ENCODE data around the gene DCDC1.

The DCDC1 gene

DNA sequence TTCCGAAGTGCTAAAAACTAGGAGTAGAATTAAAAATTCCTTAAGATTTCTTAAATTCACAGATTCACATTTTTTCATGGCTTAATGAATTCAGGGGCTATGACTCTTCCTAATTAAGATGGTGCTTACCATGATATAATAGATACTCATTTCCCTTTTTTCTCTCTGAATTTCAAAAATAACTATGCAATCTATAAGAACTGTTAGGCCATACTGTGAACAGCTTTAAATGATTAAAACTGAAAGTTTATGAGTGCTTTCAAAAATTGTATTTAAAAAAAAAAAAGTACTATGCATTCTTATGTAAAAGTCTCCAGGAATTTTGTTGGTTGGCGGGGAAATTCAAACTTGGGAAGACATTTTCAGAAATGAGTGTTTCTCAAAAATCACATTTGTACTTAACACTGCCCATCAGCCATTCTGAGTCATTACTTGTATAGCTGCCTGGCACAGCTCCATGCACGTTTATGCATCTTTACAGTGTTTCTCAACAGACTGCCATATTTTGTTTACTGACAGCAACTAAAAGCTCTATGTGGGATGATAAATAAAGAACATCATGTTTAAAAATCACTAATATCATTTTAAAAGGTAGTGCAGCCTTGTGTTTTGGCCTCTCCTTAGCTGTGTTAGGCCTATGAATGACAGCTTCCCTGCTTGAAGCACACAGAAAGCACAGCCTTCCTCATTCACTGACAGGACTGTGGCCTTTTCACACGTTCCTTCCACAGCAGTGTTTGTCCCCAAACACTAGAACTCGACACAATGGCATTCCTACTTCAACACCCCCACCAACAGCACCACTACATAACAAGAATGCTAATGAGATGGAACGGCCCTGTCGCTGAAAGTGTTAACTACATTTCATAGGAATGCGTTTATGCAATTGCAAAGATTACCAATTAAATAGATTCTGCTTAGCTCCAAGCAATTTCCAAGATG lies 131.4 kb downstream of the DCDC1 start:
- Histone ChIP-seq H3K36me3 (replicated peaks) (no peaks in the 10 kb centered on the region), H3K4me3 (no peak overlapping the region), H3K9me3 (no peaks in the 10 kb centered on the region), H3K4me1 (peaks cover 2% of the 10 kb centered on the region; the same call in 1 of the 2 replicates), H3K27me3 (ENCODE audit: low read depth) (peaks cover 27% of the 10 kb centered on the region)
- in situ Hi-C loops (cut with MboI; ENCODE audit: low sequenced_read_pairs), result loop anchor here (25.0 kb wide), 1 partner anchor 924 kb away; no protein-coding TSS in a partner anchor
- DNase-seq (ENCODE audit: low spot score in 2 of 2), result peak; percentile 9 to 10

DNA sequence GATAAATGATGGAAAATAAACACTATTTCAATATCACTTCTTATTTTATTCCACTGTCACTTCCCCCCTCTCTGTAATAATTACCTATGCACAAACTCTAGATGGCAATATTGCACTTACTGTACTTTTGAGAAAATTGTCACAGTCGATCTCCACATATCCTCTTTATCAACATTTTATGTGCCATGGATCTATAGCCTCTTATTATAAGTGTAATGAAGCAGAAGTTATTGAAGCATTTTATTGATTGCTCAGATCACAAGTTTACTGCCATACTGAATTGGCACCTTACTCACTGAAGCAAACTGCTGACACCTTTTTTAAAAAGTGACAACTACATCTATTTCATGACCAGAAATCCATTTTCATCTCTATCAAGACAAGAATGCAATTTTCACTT lies 133.4 kb downstream of the DCDC1 start:
- H3K4me1 ChIP-seq, result no peaks in the 10 kb centered on the region
- in situ Hi-C loops (cut with MboI; ENCODE audit: low sequenced_read_pairs), result loop anchor here (25.0 kb wide), 1 partner anchor 926 kb away; no protein-coding TSS in a partner anchor
- H3K4me3 ChIP-seq, result no peak overlapping the region
- H3K27me3 ChIP-seq (ENCODE audit: low read depth), result peaks cover 8% of the 10 kb centered on the region
- H3K36me3 ChIP-seq (replicated peaks), result no peaks in the 10 kb centered on the region
- H3K9me3 ChIP-seq, result no peaks in the 10 kb centered on the region
- peak in 1 of 2 experiments; percentile 33 for DNase-seq (ENCODE audit: low spot score in 2 of 2)

DNA sequence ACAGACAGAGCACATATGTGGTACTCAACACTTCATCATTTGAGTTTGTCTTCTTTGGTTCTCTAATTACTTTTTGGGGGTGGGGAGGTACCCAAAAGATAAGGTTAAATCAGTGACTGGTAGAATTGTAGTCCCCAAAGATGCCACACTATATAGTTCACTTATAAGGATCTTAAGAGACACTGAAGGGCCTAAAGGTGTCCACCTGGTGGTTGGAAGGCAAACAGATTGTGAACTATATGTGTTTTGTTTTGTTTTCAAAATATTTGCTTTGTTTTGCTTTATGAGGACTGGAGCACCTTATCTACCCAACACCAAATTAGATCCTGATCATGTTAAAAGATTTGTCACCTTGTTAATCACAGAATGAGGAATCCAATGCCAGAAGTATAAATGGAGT lies 136.1 kb downstream of the DCDC1 start:
- no peak for DNase-seq (ENCODE audit: low spot score in 2 of 2)
- in situ Hi-C loops (cut with MboI; ENCODE audit: low sequenced_read_pairs), result loop anchor here (25.0 kb wide), 1 partner anchor 929 kb away; no protein-coding TSS in a partner anchor
- Histone ChIP-seq H3K9me3 (no peaks in the 10 kb centered on the region), H3K4me1 (no peaks in the 10 kb centered on the region), H3K27me3 (ENCODE audit: low read depth) (no peaks in the 10 kb centered on the region), H3K4me3 (no peak overlapping the region), H3K36me3 (replicated peaks) (no peaks in the 10 kb centered on the region)

DNA sequence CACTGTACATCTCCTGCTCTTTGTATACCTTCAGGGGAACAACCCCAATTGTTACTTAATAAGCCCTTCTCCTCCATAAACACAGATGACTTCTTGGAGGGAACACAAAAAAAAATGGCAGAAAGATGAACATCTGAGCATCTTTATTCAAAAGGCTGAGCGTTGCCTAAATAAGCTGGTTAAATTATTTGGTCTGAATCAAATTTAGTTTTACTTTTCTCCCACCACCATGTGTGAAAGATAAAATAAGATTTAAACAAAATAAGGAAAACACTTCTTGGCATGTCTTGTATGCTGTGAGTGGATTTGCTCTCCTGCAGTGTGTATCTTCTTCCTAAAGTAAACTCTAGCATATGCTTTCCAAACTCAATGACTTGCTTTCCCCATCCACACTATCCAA lies 137.9 kb downstream of the DCDC1 start:
- in situ Hi-C loops (cut with MboI; ENCODE audit: low sequenced_read_pairs), result loop anchor here (25.0 kb wide), 1 partner anchor 931 kb away; no protein-coding TSS in a partner anchor
- Histone ChIP-seq H3K4me1 (no peaks in the 10 kb centered on the region), H3K36me3 (replicated peaks) (no peaks in the 10 kb centered on the region), H3K4me3 (no peak overlapping the region), H3K27me3 (ENCODE audit: low read depth) (no peaks in the 10 kb centered on the region), H3K9me3 (no peaks in the 10 kb centered on the region)
- no peak for DNase-seq (ENCODE audit: low spot score in 2 of 2)

DNA sequence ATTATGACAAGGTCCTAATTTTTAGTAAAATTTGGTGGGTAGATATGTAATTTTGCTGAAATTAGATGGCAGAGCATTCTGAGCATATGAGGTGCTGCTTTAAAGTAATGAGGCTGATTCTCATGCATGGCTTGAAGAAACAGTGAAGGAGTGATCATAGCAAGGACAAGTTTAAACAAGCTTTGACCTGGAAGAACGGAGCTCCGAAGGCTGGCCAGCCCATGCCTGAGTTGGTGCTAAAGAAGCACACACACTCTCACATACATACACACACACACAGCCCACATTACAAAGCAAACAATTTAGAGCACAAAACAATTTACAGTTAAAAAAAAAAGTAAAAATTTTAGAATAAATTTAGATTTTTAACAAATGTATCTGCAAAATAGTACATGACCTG lies 150.7 kb downstream of the DCDC1 start:
- Histone ChIP-seq H3K4me1 (no peaks in the 10 kb centered on the region), H3K4me3 (no peak overlapping the region)
- in situ Hi-C loops (cut with MboI; ENCODE audit: low sequenced_read_pairs), result no loop called here

DNA sequence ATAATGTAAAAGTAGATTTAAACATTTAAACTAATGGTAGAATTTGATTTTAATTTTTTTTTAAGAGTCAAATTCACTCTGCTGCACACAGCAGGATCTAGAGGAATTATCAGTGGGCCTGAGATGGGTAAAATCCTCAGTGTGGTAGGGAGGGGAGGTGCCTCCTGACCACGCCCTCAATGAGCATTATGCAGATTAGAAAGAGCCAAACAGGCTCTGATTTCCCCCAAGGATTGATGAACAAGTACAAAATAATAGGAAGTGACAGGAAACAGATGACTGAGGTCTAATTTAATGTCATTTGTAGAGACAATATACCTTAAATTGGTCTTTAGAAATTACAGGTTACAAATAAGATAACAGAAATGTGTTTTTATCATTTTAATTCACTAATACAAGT lies 155.2 kb downstream of the DCDC1 start:
- in situ Hi-C loops (cut with MboI; ENCODE audit: low sequenced_read_pairs), result no loop called here
- DNase-seq (ENCODE audit: low spot score in 2 of 2), result no peak
- Histone ChIP-seq H3K4me1 (no peaks in the 10 kb centered on the region), H3K27me3 (ENCODE audit: low read depth) (no peaks in the 10 kb centered on the region), H3K4me3 (no peak overlapping the region), H3K9me3 (no peaks in the 10 kb centered on the region), H3K36me3 (replicated peaks) (no peaks in the 10 kb centered on the region)

More for the DNA sequence above, 150.7 kb downstream of the DCDC1 start:
- H3K27me3 ChIP-seq (ENCODE audit: low read depth), result no peaks in the 10 kb centered on the region
- no peak for DNase-seq (ENCODE audit: low spot score in 2 of 2)
- no peaks in the 10 kb centered on the region for H3K9me3 ChIP-seq
- H3K36me3 ChIP-seq (replicated peaks), result no peaks in the 10 kb centered on the region

DNA sequence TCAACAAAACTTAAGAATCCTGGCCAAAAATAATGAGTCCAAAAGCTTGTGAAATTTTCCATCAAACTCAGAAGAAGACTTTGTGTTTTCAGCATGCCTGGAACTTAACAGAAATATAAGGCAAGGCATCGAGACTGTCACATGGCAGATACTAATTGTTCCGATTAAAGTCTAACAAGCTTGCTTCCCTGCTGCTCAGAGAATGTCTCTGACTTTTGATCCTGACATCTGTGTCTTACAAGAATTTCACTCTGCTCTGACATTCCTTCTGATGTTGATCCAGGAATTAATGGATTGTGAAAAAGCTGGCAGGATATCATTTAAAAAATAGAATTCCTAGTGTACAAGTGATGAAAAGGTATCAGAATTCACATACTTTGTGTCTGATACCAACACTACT lies 170.2 kb downstream of the DCDC1 start:
- H3K27me3 ChIP-seq (ENCODE audit: low read depth), result no peaks in the 10 kb centered on the region; the same call in 1 of the 2 replicates
- no peak overlapping the region for H3K4me3 ChIP-seq
- no peak for DNase-seq (ENCODE audit: low spot score in 2 of 2)
- H3K4me1 ChIP-seq, result no peaks in the 10 kb centered on the region
- in situ Hi-C loops (cut with MboI; ENCODE audit: low sequenced_read_pairs), result no loop called here
- H3K36me3 ChIP-seq (replicated peaks), result no peaks in the 10 kb centered on the region
- H3K9me3 ChIP-seq, result no peaks in the 10 kb centered on the region

DNA sequence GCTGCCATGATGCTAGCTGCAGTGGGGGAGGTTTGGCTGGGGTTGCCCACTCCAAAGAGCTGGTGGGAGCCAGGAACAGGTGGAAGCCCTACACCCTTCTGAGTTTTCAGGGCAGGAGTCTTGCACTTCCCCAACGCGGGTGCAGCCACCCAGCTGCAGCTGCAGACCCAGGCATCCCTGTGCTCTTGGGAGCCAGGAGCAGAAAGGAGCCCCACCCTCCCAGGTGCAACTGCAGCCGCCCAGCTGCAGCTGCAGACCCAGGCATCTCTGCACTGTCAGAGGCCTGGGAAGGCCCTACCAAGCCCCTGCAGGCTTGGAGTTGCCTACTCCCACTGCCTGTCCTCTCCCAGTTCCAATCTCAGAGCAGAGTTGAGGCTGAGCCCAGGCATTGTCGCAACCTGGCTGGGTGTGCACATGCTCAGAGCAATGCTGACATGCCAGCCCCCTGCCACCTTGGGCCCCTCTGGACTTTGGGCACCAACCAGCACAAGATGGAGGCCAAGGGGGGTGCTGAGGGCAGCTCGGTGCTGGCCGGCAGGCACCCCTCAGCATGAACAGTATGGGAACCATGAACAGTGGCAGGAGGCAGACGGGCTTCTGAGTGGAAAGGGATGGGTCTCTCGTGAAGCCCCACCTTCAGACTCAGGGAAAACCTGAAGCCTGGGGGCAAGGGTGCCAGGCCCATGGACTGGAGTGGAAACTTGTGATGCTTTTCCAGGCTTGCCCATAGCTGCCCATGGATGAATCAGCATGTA lies 195.4 kb downstream of the DCDC1 start:
- no peaks in the 10 kb centered on the region for H3K36me3 ChIP-seq (replicated peaks)
- DNase-seq (ENCODE audit: low spot score in 2 of 2), result no peak
- H3K27me3 ChIP-seq (ENCODE audit: low read depth), result no peaks in the 10 kb centered on the region
- H3K4me3 ChIP-seq, result no peak overlapping the region
- H3K9me3 ChIP-seq, result no peaks in the 10 kb centered on the region
- in situ Hi-C loops (cut with MboI; ENCODE audit: low sequenced_read_pairs), result no loop called here
- no peaks in the 10 kb centered on the region for H3K4me1 ChIP-seq

DNA sequence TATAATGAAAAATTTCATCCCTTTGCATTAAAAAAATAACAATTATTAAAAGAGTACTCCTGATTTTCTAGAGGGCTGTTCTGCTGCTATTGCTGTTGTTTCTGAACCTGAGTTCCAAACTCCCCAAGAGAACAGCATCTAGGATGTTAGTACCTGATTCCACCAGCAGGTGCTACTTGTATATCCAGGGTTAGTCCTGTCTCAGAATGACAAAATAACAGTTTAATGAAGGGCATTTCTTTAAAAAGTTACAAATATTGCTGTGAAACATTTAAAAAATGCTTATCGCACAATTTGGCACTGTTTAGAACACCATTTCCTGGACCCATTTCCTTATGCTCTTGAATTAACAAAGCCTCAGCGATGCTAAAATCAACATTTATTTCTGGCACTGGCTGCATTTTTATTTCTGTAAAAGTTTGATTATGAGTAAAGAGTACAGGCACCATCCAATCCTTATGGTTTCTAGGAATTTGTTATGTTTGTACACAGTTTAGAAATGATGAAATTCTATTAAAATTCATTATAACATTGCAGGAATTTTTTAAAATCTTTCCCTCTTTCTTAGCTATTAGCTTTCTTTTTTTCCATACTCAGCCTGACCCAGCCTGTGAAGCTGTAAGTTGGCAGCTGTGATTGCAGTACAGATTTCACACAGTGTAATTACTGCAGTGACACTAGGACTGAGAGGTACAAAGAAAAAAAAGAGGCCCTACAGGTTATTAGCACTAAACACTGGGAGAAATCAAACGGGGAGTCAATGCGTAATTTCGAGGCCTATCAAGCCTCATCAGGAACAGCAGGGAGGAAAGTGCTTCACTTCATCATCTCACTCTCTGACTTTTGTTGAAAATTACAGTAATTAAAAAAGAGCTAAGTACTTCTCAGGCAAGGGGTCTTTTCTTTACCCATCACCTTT lies 208.8 kb downstream of the DCDC1 start:
- H3K4me3 ChIP-seq, result no peak overlapping the region
- peak in 1 of 2 experiments; percentile 6 for DNase-seq (ENCODE audit: low spot score in 2 of 2)
- in situ Hi-C loops (cut with MboI; ENCODE audit: low sequenced_read_pairs), result no loop called here
- no peaks in the 10 kb centered on the region for H3K9me3 ChIP-seq
- no peaks in the 10 kb centered on the region for H3K36me3 ChIP-seq (replicated peaks)
- H3K4me1 ChIP-seq, result no peaks in the 10 kb centered on the region
- H3K27me3 ChIP-seq (ENCODE audit: low read depth), result no peaks in the 10 kb centered on the region

DNA sequence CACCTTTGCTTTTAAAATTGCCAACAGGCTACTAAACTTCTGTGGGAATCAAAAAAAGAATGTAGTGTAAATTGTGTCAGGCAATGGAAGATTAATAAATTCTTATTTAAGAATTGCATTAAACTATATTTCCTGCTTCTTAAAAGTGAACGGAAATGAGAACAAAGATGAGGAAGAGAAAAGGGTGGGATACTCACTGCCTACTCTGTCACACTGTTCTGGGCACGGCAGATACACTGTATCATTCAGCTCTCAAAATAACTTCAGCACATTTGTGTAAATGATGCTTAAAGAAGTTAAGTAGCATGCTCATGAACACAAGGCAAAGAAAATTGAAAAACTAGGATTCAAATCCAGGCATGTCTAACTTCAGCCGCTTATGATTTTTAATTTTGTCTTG lies 218.7 kb downstream of the DCDC1 start:
- Histone ChIP-seq H3K4me1 (no peaks in the 10 kb centered on the region), H3K36me3 (replicated peaks) (no peaks in the 10 kb centered on the region), H3K27me3 (ENCODE audit: low read depth) (no peaks in the 10 kb centered on the region; the same call in 1 of the 2 replicates), H3K4me3 (no peak overlapping the region), H3K9me3 (no peaks in the 10 kb centered on the region)
- in situ Hi-C loops (cut with MboI; ENCODE audit: low sequenced_read_pairs), result no loop called here
- DNase-seq (ENCODE audit: low spot score in 2 of 2), result no peak

DNA sequence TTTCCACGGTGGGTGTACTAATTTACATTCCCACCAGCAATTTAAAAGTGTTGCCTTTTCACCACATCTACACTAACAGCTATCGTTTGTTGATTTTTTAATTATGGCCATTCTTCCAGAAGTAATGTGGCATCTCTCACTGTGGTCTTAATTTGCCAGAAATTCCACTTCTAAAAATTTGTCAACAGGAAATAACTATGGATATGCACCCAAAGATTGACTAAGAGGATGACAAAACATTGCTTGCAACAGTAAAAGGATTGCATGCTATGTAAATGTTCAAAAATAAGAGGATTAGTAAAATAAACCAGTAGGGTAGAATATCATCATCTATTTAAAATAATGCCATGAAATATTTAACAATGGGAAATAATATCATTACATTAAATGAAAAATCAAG lies 219.5 kb downstream of the DCDC1 start:
- in situ Hi-C loops (cut with MboI; ENCODE audit: low sequenced_read_pairs), result no loop called here
- Histone ChIP-seq H3K36me3 (replicated peaks) (no peaks in the 10 kb centered on the region), H3K4me1 (no peaks in the 10 kb centered on the region), H3K4me3 (no peak overlapping the region), H3K27me3 (ENCODE audit: low read depth) (no peaks in the 10 kb centered on the region; the same call in 1 of the 2 replicates), H3K9me3 (no peaks in the 10 kb centered on the region)
- no peak for DNase-seq (ENCODE audit: low spot score in 2 of 2)

DNA sequence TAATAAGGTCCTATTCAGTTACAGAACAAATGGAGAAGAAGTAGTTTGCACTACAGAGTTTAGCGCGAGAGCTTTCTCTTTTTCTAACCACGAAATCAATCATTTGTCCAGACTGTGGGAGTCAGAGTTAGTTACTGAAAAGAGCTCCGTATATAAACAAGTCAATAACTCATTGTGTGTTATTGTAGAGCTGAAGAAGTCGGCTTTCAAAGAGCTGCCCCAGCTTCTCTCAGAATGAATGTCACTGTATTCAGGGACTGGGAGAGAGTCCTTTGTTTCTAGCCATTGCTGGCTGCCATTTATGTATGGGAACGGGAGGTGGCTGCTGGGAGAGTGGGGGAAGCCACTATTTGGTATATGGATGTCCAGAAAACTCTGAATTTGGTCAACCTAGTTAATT lies 227.8 kb downstream of the DCDC1 start:
- H3K9me3 ChIP-seq, result no peaks in the 10 kb centered on the region
- H3K4me1 ChIP-seq, result no peaks in the 10 kb centered on the region
- peak; percentile 15 to 60 for DNase-seq (ENCODE audit: low spot score in 2 of 2)
- H3K36me3 ChIP-seq (replicated peaks), result no peaks in the 10 kb centered on the region
- H3K4me3 ChIP-seq, result no peak overlapping the region
- H3K27me3 ChIP-seq (ENCODE audit: low read depth), result no peaks in the 10 kb centered on the region
- in situ Hi-C loops (cut with MboI; ENCODE audit: low sequenced_read_pairs), result no loop called here

DNA sequence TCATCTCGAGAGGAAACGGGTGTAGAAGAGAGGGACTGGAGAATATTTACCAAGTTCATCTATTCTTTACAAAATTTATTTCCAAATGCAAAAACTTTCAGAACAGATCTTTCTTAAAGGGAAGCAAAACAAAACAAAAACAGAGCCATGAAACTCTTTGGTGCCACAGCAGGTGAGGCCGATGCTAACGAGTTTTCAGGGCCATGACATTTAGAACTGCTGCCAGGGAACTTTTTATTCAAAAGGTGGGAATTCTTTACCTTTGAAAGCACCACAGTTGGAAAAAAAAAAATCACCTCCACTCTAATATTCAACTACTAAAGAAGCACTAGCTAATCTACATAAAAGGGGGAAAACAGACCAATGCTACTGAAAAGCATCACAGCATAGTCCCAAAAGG lies 230.1 kb downstream of the DCDC1 start:
- H3K9me3 ChIP-seq, result no peaks in the 10 kb centered on the region
- in situ Hi-C loops (cut with MboI; ENCODE audit: low sequenced_read_pairs), result no loop called here
- no peaks in the 10 kb centered on the region for H3K27me3 ChIP-seq (ENCODE audit: low read depth)
- no peaks in the 10 kb centered on the region for H3K36me3 ChIP-seq (replicated peaks)
- no peaks in the 10 kb centered on the region for H3K4me1 ChIP-seq
- DNase-seq (ENCODE audit: low spot score in 2 of 2), result no peak
- H3K4me3 ChIP-seq, result no peak overlapping the region
